Hematopoietic multipotent progenitor cell treated with erythropoietin and hydrocortisone succinate and interleukin-3 and kit ligand, for 8 days (in vitro differentiated cells): Measurements from ENCODE around the gene CXXC1.
A peak's percentile ranks its signal among the peaks of the same experiment; 100 is the strongest.
"Not testable (repeated sequence)": the region's sequence is repeated elsewhere in the genome, so short reads cannot be mapped to it uniquely, and the experiment has no call there.

Experiments
- DNase-seq: peaks from one replicate; pipeline ENCODE4 v3.0.0-alpha.2; 2015

Gene CXXC1

GRCh38 chr18:50274044-50274442, 13.4 kb downstream of the CXXC1 start:
- no peak for DNase-seq

GRCh38 chr18:50273203-50274043, 14.1 kb downstream of the CXXC1 start:
- DNase-seq = no peak

GRCh38 chr18:50272568-50272967, 14.9 kb downstream of the CXXC1 start:
- DNase-seq = no peak

- DNase-seq = peak; percentile 80
Measured at GRCh38 chr18:50268022-50268747, 19.3 kb downstream of the CXXC1 start.

- peak; percentile 88 for DNase-seq
Measured at GRCh38 chr18:50266248-50266704, 21.2 kb downstream of the CXXC1 start, which contains the start of gene CFAP53. TSS of gene CFAP53 (minus strand) at chr18:50266495. CDS start at chr18:50266404, 91 bp downstream.

- DNase-seq = no peak
Measured at GRCh38 chr18:50262977-50263376, 24.5 kb downstream of the CXXC1 start.

GRCh38 chr18:50250935-50251334, 36.6 kb downstream of the CXXC1 start:
- DNase-seq = no peak

GRCh38 chr18:50249576-50249975, 37.9 kb downstream of the CXXC1 start:
- no peak for DNase-seq

GRCh38 chr18:50247561-50247960, 39.9 kb downstream of the CXXC1 start:
- no peak for DNase-seq

- not testable (repeated sequence) for DNase-seq
Measured at GRCh38 chr18:50241768-50242167, 45.7 kb downstream of the CXXC1 start.

GRCh38 chr18:50240080-50240563, 47.4 kb downstream of the CXXC1 start:
- DNase-seq = no peak

- DNase-seq = no peak
Measured at GRCh38 chr18:50232419-50232818, 55.1 kb downstream of the CXXC1 start.
